Measurements from ENCODE around the gene WDR70. TPM values are rescaled to one million over a fixed set of nuclear protein-coding genes. Genes with fewer than 3 reads are reported as not detected.

The WDR70 gene
- total RNA-seq, 1 experiment from 2014 or later = 78.2 TPM

DNA sequence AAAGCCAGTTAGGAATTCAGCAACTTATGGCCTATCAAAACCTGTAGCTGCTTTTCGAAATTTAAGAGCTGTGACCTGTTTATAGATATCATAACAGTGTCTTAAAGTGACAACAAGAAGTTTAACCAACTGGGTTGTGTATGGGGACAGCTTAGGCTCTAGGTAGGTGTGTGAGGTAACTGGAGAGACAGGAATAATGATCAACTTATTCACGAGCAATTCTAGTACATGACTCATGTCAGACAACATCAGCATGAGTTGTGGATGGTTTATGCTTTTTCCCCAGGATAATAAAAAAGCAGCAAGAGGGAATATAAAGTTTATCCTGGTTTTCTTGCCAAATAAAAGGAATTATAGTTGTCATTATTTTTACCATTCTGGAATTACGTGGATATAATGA, 372.1 kb downstream of the WDR70 start:
- no peaks in the 10 kb centered on the region for H3K9me2 ChIP-seq (ENCODE audit: insufficient read depth)
- POLR2A ChIA-PET (ENCODE audit: unreplicated experiment) = interaction anchor here (0.6 kb wide), 1 partner anchor 377 kb away, joined by 3 read pairs; no protein-coding TSS in a partner anchor
- no peaks in the 10 kb centered on the region for H3F3A ChIP-seq (ENCODE audit: insufficient read depth, low read depth)
- CTCF ChIA-PET = no interaction called here
- H3K4me1 ChIP-seq (replicated peaks; ENCODE audit: insufficient read depth) = no peaks in the 10 kb centered on the region
- no peak overlapping the region for H2AFZ ChIP-seq
- TF ChIP-seq EZH2 (IDR thresholded peaks at IDR 0.05; ENCODE audit: low read depth) = no peak
- TF ChIP-seq CTCF (conservative IDR thresholded peaks at IDR 0.05) = no peak
- no TSS peak for BruUV-seq (replicated peaks)
- H3K27ac ChIP-seq = no peak overlapping the region
- peak in 1 of 2 experiments; percentile 25 for DNase-seq
- H3K4me2 ChIP-seq = no peak overlapping the region
- H3K36me3 ChIP-seq (ENCODE audit: low read depth) = no peaks in the 10 kb centered on the region
- H3K79me2 ChIP-seq (ENCODE audit: low read depth) = no peaks in the 10 kb centered on the region
- H3K27me3 ChIP-seq (ENCODE audit: insufficient read depth, low read depth) = no peaks in the 10 kb centered on the region
- intact Hi-C loops (cut with micrococcal nuclease; ENCODE audit: unreplicated experiment) = no loop called here
- no peaks in the 10 kb centered on the region for H3K9me3 ChIP-seq (ENCODE audit: insufficient read depth, low read depth)
- H3K4me3 ChIP-seq = no peak overlapping the region
- H4K20me1 ChIP-seq (ENCODE audit: insufficient read depth) = no peaks in the 10 kb centered on the region

DNA sequence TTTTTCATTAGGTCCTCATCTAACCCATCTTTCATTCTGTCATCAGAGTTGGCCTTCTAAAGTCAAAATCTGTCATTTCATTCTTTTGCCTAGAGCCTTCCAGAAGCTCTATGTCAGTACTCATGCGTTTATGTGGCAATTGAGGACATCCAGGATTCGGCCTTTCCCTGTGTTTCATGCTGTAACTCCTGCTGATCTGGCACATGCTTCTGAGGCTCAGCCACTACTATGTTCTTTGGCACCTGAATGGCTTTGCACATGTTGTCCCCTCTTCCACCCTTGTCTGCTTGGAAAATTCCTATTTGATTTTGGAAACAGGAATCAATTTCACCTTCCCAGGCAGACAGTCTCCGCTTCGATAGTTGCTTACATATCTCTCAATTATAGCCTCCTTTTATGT, 375.9 kb downstream of the WDR70 start:
- peak in 1 of 2 experiments; percentile 16 for DNase-seq
- no peak overlapping the region for H3K4me3 ChIP-seq
- H3K79me2 ChIP-seq (ENCODE audit: low read depth) = no peaks in the 10 kb centered on the region
- intact Hi-C loops (cut with micrococcal nuclease; ENCODE audit: unreplicated experiment) = no loop called here
- BruUV-seq (replicated peaks) = no TSS peak
- no peak for TF ChIP-seq CTCF (conservative IDR thresholded peaks at IDR 0.05)
- TF ChIP-seq EZH2 (IDR thresholded peaks at IDR 0.05; ENCODE audit: low read depth) = no peak
- H3K36me3 ChIP-seq (ENCODE audit: low read depth) = no peaks in the 10 kb centered on the region
- no peaks in the 10 kb centered on the region for H3K4me1 ChIP-seq (replicated peaks; ENCODE audit: insufficient read depth)
- H2AFZ ChIP-seq = no peak overlapping the region
- 0 out of 2 replicates have a peak, but pooled peaks cover 3% of the 10 kb centered on the region for H3F3A ChIP-seq (ENCODE audit: insufficient read depth, low read depth)
- H3K27me3 ChIP-seq (ENCODE audit: insufficient read depth, low read depth) = no peaks in the 10 kb centered on the region
- POLR2A ChIA-PET (ENCODE audit: unreplicated experiment) = no interaction called here
- no peak overlapping the region for H3K27ac ChIP-seq
- CTCF ChIA-PET = no interaction called here
- H4K20me1 ChIP-seq (ENCODE audit: insufficient read depth) = no peaks in the 10 kb centered on the region
- no peaks in the 10 kb centered on the region for H3K9me3 ChIP-seq (ENCODE audit: insufficient read depth, low read depth)
- H3K4me2 ChIP-seq = no peak overlapping the region
- H3K9me2 ChIP-seq (ENCODE audit: insufficient read depth) = no peaks in the 10 kb centered on the region

GRCh38 chr5:37755581-37755980, 376.5 kb downstream of the WDR70 start:
- POLR2A ChIA-PET (ENCODE audit: unreplicated experiment) = no interaction called here
- Histone ChIP-seq H3F3A (ENCODE audit: insufficient read depth, low read depth) (0 out of 2 replicates have a peak, but pooled peaks cover 3% of the 10 kb centered on the region), H3K4me1 (replicated peaks; ENCODE audit: insufficient read depth) (no peaks in the 10 kb centered on the region), H3K4me3 (no peak overlapping the region), H3K9me3 (ENCODE audit: insufficient read depth, low read depth) (no peaks in the 10 kb centered on the region), H3K27ac (no peak overlapping the region), H3K4me2 (no peak overlapping the region), H3K9me2 (ENCODE audit: insufficient read depth) (no peaks in the 10 kb centered on the region), H3K79me2 (ENCODE audit: low read depth) (no peaks in the 10 kb centered on the region), H2AFZ (no peak overlapping the region), H3K36me3 (ENCODE audit: low read depth) (no peaks in the 10 kb centered on the region), H3K27me3 (ENCODE audit: insufficient read depth, low read depth) (no peaks in the 10 kb centered on the region), H4K20me1 (ENCODE audit: insufficient read depth) (no peaks in the 10 kb centered on the region)
- no peak for TF ChIP-seq EZH2 (IDR thresholded peaks at IDR 0.05; ENCODE audit: low read depth)
- TF ChIP-seq CTCF (conservative IDR thresholded peaks at IDR 0.05) = no peak
- peak in 1 of 2 experiments; percentile 11 for DNase-seq
- CTCF ChIA-PET = no interaction called here
- no TSS peak for BruUV-seq (replicated peaks)
- intact Hi-C loops (cut with micrococcal nuclease; ENCODE audit: unreplicated experiment) = no loop called here

Measured in PC-9 (cell line).